T-helper 2 cell treated with Interferon-gamma antibody and Interleukin-4, amounts not matched to agents 5 μg/mL and 100 μg/mL, for 36 hours (primary cell): ENCODE results near the gene PTPRN2.

ENCODE experiments used
- DNase-seq: peaks from one replicate; pipeline ENCODE4 v3.0.0; 2021; ENCODE audit warnings: low spot score
- H3K27ac Mint-ChIP-seq: one replicate; pipeline ENCODE4 v1.8.0; 2021; ENCODE audit warnings: mild to moderate bottlenecking, mixed read lengths
- H3K27me3 Mint-ChIP-seq: one replicate; pipeline ENCODE4 v1.8.0; 2021; ENCODE audit warnings: low read depth, mixed read lengths
- H3K36me3 Mint-ChIP-seq: one replicate; pipeline ENCODE4 v1.8.0; 2021; ENCODE audit warnings: low read depth, mixed read lengths
- H3K4me1 Mint-ChIP-seq: one replicate; pipeline ENCODE4 v1.8.0; 2021; ENCODE audit warnings: low read depth, mixed read lengths
- H3K4me3 Mint-ChIP-seq: one replicate; pipeline ENCODE4 v1.8.0; 2022; ENCODE audit warnings: mild to moderate bottlenecking, moderate library complexity, mixed read lengths
- H3K9me3 Mint-ChIP-seq: one replicate; pipeline ENCODE4 v1.8.0; 2021; ENCODE audit warnings: mixed read lengths

Gene PTPRN2

DNA sequence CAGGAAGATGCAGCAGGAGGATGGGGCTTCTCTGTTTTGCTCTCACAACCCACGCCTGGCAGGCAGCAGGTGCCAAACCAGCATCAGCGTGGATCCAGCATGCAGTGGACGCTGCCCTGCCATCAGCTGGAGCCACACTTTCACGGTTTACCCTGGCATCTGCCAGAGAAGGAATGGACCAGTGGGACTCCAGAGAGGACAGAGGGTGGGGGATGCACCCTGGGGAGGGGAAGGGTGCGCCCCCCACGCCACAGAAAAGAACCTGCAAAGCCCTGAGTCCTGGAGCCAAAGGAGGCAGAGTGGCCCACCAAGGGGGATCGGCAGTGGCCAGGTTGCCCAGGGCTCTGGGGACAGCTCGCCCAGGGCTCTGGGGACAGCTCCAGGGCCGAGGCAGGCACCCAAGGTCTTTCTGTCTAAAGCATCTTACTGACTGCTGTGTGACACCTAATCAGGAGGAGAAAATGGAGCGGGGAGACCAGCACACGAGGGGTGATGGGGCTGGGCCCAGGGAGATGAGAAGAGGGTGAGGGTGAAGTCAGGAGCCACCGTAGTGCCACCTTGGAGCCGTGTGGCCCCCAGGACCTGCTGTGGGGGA lies 1025.7 kb downstream of the PTPRN2 start:
- Mint-ChIP-seq H3K27ac (no peak overlapping the region), H3K36me3 (peaks cover 12% of the 10 kb centered on the region), H3K4me1 (no peaks in the 10 kb centered on the region), H3K9me3 (peaks cover 7% of the 10 kb centered on the region), H3K27me3 (no peaks in the 10 kb centered on the region), H3K4me3 (no peak overlapping the region)
- no peak for DNase-seq

- no peak for DNase-seq
- Mint-ChIP-seq H3K27ac (no peak overlapping the region), H3K4me1 (no peaks in the 10 kb centered on the region), H3K36me3 (peaks cover 12% of the 10 kb centered on the region), H3K27me3 (no peaks in the 10 kb centered on the region), H3K4me3 (no peak overlapping the region), H3K9me3 (peaks cover 7% of the 10 kb centered on the region)
Measured at GRCh38 chr7:157561523-157561785, 1026.2 kb downstream of the PTPRN2 start.

GRCh38 chr7:157560710-157561522 lies 1026.7 kb downstream of the PTPRN2 start:
- Mint-ChIP-seq H3K27me3 (no peaks in the 10 kb centered on the region), H3K36me3 (peaks cover 12% of the 10 kb centered on the region), H3K4me3 (no peak overlapping the region), H3K4me1 (no peaks in the 10 kb centered on the region), H3K9me3 (peaks cover 7% of the 10 kb centered on the region), H3K27ac (no peak overlapping the region)
- DNase-seq: no peak

DNA sequence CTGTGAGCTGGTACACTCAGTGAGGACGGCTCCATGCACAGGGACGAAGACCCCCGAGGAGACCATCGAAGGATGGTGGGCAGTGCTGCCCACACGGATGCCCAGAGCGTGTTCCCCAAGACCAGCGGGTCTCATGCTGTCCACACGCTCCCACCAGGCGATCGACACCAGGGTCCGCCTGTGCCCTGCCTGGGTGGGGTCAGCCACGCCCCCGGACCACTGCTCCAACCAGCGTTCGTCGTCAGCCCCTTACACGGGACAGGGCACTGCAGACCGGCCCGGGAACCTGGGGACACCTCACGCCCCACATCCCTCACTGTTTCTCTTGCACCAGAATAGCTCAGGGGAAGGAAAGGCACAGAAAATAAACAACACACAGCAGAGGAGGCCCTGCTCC lies 1027.4 kb downstream of the PTPRN2 start:
- H3K9me3 Mint-ChIP-seq: peaks cover 7% of the 10 kb centered on the region
- no peaks in the 10 kb centered on the region for H3K4me1 Mint-ChIP-seq
- DNase-seq: no peak
- H3K36me3 Mint-ChIP-seq: peaks cover 9% of the 10 kb centered on the region
- H3K4me3 Mint-ChIP-seq: no peak overlapping the region
- H3K27me3 Mint-ChIP-seq: no peaks in the 10 kb centered on the region
- H3K27ac Mint-ChIP-seq: no peak overlapping the region

DNA sequence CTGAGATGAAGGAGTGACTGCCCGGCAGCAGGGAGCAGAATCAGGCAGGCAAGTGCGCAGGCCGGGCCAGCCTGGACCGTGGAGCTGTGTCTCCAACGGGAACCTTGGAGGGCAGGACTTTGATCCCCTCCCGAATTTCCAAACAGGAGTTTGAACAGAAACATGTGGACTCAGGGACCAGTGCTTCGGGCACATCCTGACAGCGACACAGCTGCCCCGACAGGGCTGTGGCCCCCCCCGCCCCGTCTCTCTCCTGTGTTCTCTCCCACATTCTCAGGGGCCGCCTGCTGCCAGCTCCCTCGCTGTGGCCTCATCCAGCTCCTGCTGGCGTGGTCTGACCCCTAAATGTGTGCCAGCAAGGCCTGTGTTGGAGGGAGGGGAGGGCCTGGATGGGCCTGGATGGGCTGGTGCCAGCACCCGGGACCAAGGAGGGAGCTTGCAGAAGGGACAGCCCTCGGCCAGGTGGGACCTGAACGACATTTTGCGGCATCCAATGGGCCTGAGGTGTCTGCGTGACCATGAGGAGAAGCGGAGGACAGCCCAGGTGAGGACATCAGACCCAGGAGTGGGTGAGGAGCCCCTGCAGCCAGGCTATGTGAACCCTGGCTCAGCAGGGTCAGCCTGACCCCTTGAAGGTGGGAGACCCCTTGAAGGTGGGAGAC lies 1027.9 kb downstream of the PTPRN2 start:
- peaks cover 5% of the 10 kb centered on the region for H3K36me3 Mint-ChIP-seq
- no peak for DNase-seq

GRCh38 chr7:157558875-157559595 lies 1028.6 kb downstream of the PTPRN2 start:
- H3K27ac Mint-ChIP-seq: no peak overlapping the region
- no peaks in the 10 kb centered on the region for H3K27me3 Mint-ChIP-seq
- DNase-seq: no peak

More for the DNA sequence above, 1027.9 kb downstream of the PTPRN2 start:
- Mint-ChIP-seq H3K4me1 (no peaks in the 10 kb centered on the region), H3K27me3 (no peaks in the 10 kb centered on the region), H3K27ac (no peak overlapping the region), H3K4me3 (no peak overlapping the region), H3K9me3 (peaks cover 5% of the 10 kb centered on the region)

GRCh38 chr7:157558516-157558874 lies 1029.1 kb downstream of the PTPRN2 start:
- Mint-ChIP-seq H3K27me3 (no peaks in the 10 kb centered on the region), H3K27ac (no peak overlapping the region), H3K4me3 (no peak overlapping the region), H3K9me3 (no peaks in the 10 kb centered on the region), H3K4me1 (no peaks in the 10 kb centered on the region), H3K36me3 (no peaks in the 10 kb centered on the region)
- DNase-seq: no peak

More at GRCh38 chr7:157558875-157559595, 1028.6 kb downstream of the PTPRN2 start:
- Mint-ChIP-seq H3K9me3 (no peaks in the 10 kb centered on the region), H3K4me3 (no peak overlapping the region), H3K4me1 (no peaks in the 10 kb centered on the region), H3K36me3 (no peaks in the 10 kb centered on the region)

DNA sequence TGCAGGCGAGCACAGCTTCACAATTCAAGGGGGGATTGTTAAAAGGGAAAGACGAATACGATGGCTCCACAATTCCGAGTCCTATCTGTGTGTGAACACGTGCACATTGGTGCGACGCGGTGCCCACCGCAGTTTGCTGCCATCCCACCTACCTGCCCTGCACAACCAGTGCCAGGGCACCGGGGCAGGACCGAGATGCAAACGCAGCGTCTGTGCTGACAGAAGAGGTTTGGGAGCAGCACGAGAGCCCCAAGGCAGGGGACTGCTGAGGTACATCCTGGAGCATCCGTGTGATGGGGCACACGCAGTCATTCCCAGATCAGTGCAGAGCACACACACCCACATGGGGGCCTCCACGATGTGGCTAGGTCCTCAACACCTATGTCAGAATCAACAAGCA lies 1029.6 kb downstream of the PTPRN2 start:
- Mint-ChIP-seq H3K27me3 (no peaks in the 10 kb centered on the region), H3K9me3 (no peaks in the 10 kb centered on the region), H3K36me3 (no peaks in the 10 kb centered on the region), H3K4me1 (no peaks in the 10 kb centered on the region), H3K4me3 (no peak overlapping the region), H3K27ac (no peak overlapping the region)
- DNase-seq: no peak

DNA sequence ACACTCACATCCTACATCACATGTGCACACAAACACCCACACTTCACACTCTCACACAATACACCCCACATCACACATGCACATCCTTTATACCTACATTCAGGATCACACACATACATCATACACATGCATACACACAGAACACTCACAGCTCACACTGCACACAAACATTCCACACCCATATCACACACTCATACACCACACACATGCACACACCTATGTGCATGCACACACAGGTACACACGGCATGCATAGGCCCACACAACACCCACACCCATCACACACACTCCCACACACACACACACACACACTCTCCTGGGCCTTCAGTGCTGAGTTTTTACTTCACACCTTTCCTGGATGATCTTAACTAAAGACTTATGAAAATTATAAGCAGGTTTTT lies 1030.4 kb downstream of the PTPRN2 start:
- Mint-ChIP-seq H3K4me1 (no peaks in the 10 kb centered on the region), H3K27ac (no peak overlapping the region), H3K27me3 (no peaks in the 10 kb centered on the region), H3K36me3 (no peaks in the 10 kb centered on the region), H3K9me3 (no peaks in the 10 kb centered on the region), H3K4me3 (no peak overlapping the region)
- DNase-seq: no peak

GRCh38 chr7:157556642-157556944 lies 1031.0 kb downstream of the PTPRN2 start:
- H3K4me3 Mint-ChIP-seq: no peak overlapping the region
- no peaks in the 10 kb centered on the region for H3K36me3 Mint-ChIP-seq
- no peaks in the 10 kb centered on the region for H3K9me3 Mint-ChIP-seq
- H3K27me3 Mint-ChIP-seq: no peaks in the 10 kb centered on the region
- no peaks in the 10 kb centered on the region for H3K4me1 Mint-ChIP-seq
- DNase-seq: no peak
- no peak overlapping the region for H3K27ac Mint-ChIP-seq

DNA sequence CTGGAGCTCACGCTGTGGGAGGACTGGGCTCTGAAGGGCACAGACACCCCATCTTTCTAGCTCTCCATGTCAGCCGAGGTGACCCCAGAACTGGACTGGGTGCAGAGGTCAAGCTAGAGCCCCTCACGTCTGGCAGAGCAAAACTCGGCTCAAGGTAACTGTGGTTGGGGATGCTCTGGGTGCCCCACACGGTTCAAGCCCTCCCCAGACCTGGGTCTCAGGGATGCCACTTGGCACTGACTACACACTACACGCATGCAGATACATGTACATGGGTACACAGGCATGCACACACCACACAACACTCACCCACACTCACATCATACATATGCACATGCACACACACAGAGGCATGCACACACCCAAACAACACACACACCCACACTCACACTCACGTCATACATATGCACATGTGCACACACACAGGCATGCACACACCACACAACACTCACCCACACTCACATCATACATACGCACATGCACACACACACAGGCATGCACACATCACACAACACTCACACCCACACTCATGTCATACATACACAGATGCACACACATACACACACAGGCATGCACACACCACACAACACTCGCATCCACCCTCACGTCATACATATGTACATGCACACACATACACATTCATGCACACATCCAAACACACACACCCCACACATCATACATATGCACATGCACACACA lies 1031.5 kb downstream of the PTPRN2 start:
- no peaks in the 10 kb centered on the region for H3K27me3 Mint-ChIP-seq
- no peak overlapping the region for H3K27ac Mint-ChIP-seq
- H3K4me1 Mint-ChIP-seq: no peaks in the 10 kb centered on the region
- H3K9me3 Mint-ChIP-seq: no peaks in the 10 kb centered on the region
- no peak for DNase-seq
- no peak overlapping the region for H3K4me3 Mint-ChIP-seq
- H3K36me3 Mint-ChIP-seq: no peaks in the 10 kb centered on the region

- Mint-ChIP-seq H3K4me3 (no peak overlapping the region), H3K27ac (no peak overlapping the region), H3K36me3 (no peaks in the 10 kb centered on the region), H3K27me3 (no peaks in the 10 kb centered on the region), H3K9me3 (no peaks in the 10 kb centered on the region), H3K4me1 (no peaks in the 10 kb centered on the region)
- no peak for DNase-seq
Measured at GRCh38 chr7:157555313-157555712, 1032.3 kb downstream of the PTPRN2 start.

DNA sequence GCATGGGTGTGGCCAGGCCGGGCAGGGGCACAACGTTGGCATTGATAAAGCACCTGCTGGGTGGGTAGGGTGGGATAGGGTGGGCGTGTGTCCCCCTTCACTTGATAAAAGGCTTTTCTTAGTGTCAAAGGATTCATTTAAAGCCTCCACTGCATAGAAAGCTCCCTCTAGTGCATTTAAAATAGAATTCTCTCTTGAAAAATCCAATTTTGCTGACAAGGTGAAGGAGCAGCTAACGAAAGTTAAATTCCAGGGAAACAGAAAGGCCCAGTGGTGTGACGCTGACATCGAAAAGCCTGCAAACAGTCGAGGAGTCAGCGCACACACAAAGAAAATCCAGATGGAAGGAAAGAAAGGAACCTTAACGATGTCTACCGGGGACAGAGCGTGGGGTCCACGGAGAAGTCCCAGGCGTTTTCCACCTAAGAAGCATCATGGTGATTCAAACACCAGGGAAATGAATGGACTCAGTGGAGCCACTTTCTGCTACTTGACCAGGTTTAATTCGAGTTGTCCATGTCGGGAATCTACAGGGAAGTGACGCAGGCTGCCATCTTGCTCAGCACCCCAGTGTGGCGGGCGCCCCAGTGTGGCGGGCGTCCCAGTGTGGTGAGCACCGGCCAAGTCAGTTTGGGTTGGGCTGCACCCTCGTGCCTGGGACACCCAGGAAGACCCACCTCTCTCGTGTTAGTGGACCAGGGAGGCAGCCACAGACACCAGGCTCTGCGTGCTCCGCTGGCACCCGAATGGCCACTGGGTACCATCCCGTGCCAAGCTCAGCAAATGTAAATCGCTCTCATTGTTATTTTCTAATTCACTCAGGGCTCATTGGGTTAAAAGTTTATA lies 1033.0 kb downstream of the PTPRN2 start:
- DNase-seq: no peak
- no peaks in the 10 kb centered on the region for H3K4me1 Mint-ChIP-seq
- H3K4me3 Mint-ChIP-seq: no peak overlapping the region
- no peak overlapping the region for H3K27ac Mint-ChIP-seq
- H3K9me3 Mint-ChIP-seq: no peaks in the 10 kb centered on the region
- H3K27me3 Mint-ChIP-seq: no peaks in the 10 kb centered on the region
- no peaks in the 10 kb centered on the region for H3K36me3 Mint-ChIP-seq
